ENCODE measurements around the gene ADCY5. TPM values are rescaled to one million over a fixed set of nuclear protein-coding genes. Genes with fewer than 3 reads are reported as not detected.

ADCY5 gene
- total RNA-seq, 1 donor from 2014 or later, result not detected

DNA sequence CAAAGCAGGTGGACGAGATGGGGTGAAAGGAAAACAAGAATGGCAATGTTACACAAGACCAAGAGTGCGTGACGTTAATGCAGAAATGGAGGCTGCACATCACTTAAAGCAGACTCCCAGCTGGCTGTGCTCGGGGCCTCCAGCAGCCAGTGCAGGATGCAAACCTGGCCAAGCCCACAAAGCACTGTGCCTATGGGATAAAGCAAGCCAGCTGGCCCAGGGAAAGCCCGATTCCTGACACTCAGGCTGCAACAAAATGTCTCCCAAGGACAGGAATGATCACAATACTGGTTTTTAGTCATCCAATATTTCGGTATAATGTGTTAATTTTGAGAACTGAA is 161.0 kb downstream of the ADCY5 start:
- DNase-seq (ENCODE audit: low read depth) (no peak), FAIRE-seq (no peak)
- Histone ChIP-seq H3K4me3 (ENCODE audit: low read depth, low read length) (no peak overlapping the region), H3K36me3 (ENCODE audit: control insufficient read depth, insufficient read depth, low read length) (no peaks in the 10 kb centered on the region), H3K27me3 (ENCODE audit: control insufficient read depth, insufficient read depth, low read length) (no peaks in the 10 kb centered on the region)
- TF ChIP-seq, protein P1, sequence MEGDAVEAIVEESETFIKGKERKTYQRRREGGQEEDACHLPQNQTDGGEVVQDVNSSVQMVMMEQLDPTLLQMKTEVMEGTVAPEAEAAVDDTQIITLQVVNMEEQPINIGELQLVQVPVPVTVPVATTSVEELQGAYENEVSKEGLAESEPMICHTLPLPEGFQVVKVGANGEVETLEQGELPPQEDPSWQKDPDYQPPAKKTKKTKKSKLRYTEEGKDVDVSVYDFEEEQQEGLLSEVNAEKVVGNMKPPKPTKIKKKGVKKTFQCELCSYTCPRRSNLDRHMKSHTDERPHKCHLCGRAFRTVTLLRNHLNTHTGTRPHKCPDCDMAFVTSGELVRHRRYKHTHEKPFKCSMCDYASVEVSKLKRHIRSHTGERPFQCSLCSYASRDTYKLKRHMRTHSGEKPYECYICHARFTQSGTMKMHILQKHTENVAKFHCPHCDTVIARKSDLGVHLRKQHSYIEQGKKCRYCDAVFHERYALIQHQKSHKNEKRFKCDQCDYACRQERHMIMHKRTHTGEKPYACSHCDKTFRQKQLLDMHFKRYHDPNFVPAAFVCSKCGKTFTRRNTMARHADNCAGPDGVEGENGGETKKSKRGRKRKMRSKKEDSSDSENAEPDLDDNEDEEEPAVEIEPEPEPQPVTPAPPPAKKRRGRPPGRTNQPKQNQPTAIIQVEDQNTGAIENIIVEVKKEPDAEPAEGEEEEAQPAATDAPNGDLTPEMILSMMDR (IDR thresholded peaks at IDR 0.05; ENCODE audit: insufficient read depth, low read length, severe bottlenecking), result no peak

DNA sequence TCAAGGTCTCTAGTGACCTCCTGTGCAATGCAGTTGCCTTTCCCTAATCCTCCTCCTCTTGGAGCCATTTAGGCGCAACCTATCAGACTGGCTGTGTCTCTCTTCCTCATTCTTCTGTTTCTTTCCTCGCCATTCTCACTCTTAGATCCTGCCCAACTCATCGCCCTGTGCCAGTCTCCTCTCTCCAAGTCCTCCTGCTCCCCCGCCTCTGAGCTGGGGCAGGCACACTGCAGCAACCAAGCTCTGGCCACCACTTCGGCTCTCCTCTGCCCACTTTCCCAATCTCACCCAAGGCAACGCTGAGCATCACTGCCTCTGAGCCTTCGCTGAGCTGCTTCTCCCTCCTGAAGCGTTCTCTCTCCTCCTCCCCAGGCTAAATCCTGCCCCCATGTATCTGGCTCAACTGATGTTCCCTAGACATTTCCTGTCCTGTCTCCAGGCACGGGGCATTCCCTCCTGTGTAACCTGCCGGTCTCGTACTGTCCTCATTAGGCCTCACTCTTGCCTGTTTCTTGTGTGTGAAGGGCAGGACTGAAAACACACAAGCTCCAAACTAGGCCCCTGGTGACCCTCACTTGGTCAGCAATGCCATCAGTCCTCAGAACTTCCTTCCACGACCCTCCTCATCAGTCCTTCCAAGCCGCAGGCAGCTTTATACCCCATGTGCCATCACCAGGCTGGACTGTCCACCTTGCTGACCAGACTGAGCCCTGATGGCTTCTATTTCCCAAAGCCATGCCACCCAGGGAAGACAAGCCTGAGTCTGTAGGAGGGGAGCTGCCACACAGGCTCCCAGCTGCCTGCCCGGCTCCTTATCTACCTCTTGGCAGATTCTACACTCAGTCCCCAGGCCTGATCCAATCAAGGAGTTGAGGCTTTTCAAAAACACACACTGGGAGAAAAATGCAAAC is 161.6 kb downstream of the ADCY5 start:
- no peak for FAIRE-seq
- H3K4me3 ChIP-seq (ENCODE audit: low read depth, low read length), result no peak overlapping the region
- no peaks in the 10 kb centered on the region for H3K36me3 ChIP-seq (ENCODE audit: control insufficient read depth, insufficient read depth, low read length)
- H3K27me3 ChIP-seq (ENCODE audit: control insufficient read depth, insufficient read depth, low read length), result no peaks in the 10 kb centered on the region
- no peak for DNase-seq (ENCODE audit: low read depth)
- TF ChIP-seq, protein P1 (IDR thresholded peaks at IDR 0.05; ENCODE audit: insufficient read depth, low read length, severe bottlenecking), result no peak

DNA sequence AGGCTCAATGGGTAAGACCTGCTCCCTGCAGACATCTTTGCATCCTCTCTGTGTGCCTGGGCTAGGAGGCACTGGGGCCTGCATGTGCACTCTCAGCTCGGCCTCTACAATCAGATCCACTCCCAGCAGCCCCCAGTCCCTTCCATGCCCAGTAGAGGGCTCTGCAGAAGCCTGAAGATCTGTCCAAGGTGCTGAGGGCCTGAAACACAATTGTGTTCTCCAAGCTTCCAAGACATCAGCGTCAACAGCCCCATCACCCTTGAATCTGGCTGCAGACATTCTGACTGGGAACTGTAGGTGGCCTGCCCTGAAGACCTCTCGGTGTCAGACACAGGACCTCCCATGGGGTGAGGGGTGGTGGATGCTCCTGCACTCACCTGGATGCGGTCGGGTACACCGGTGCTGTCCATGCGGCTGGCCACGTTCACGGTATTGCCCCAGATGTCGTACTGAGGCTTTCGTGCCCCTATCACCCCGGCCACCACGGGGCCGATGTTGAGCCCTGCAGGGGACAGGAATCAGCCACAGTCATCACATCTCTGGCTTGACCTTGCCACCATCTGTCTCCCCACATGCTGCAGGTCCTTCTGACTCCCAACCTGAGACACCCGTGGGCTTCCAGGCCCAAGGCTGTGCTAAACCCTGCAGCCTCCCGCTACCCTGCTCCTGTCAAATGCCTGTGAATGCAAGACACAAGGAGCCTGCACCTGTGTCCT is 162.4 kb downstream of the ADCY5 start:
- FAIRE-seq, result peak; percentile 83
- TF ChIP-seq, protein P1 (IDR thresholded peaks at IDR 0.05; ENCODE audit: insufficient read depth, low read length, severe bottlenecking), result peak; percentile 97

DNA sequence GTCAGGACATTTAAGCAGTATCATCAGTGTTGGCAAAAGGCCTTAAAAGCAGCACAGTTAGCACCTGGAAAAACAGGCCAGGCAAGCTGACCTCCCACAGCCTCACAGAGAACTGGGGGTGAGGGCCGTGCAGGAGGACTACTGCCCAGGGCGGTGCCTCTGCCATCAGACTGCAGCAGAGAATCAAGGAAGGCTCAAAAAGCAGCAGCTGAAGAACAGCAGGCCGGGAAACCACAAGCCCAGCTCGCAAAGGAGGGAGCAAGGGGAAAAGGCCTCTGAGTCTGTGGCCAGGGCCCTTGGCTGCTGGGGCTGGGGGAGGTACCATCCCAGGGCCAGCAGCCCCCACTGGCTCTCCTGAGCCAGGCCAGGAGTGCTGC is 163.0 kb downstream of the ADCY5 start:
- TF ChIP-seq, protein P1 (IDR thresholded peaks at IDR 0.05; ENCODE audit: insufficient read depth, low read length, severe bottlenecking), result no peak
- Histone ChIP-seq H3K36me3 (ENCODE audit: control insufficient read depth, insufficient read depth, low read length) (no peaks in the 10 kb centered on the region), H3K4me3 (ENCODE audit: low read depth, low read length) (no peak overlapping the region), H3K27me3 (ENCODE audit: control insufficient read depth, insufficient read depth, low read length) (no peaks in the 10 kb centered on the region)
- FAIRE-seq, result no peak
- no peak for DNase-seq (ENCODE audit: low read depth)

More for the DNA sequence above, 162.4 kb downstream of the ADCY5 start:
- Histone ChIP-seq H3K4me3 (ENCODE audit: low read depth, low read length) (no peak overlapping the region), H3K27me3 (ENCODE audit: control insufficient read depth, insufficient read depth, low read length) (no peaks in the 10 kb centered on the region), H3K36me3 (ENCODE audit: control insufficient read depth, insufficient read depth, low read length) (no peaks in the 10 kb centered on the region)
- DNase-seq (ENCODE audit: low read depth), result peak; percentile 49

DNA sequence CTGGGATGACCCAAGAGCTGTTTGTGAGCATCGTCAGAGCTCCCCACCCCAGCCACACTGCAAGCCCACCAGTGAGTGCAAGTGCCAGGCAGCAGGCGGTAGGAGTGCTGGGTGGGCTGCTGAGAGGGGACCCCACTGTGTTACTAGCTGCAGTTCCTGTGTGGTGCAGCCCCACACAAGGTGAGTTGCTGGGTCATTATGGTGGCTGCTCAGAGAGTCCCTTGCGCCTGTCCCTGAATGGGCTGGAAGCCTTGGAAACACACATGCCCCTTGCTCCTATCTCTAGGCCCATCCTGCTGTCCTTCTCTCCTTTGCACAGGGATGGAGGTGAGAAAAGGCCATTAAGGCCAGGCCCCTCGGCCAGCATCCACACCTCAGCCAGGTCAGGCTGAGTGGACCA is 163.4 kb downstream of the ADCY5 start:
- no peak for DNase-seq (ENCODE audit: low read depth)
- FAIRE-seq, result no peak
- H3K36me3 ChIP-seq (ENCODE audit: control insufficient read depth, insufficient read depth, low read length), result no peaks in the 10 kb centered on the region
- no peaks in the 10 kb centered on the region for H3K27me3 ChIP-seq (ENCODE audit: control insufficient read depth, insufficient read depth, low read length)
- H3K4me3 ChIP-seq (ENCODE audit: low read depth, low read length), result no peak overlapping the region
- TF ChIP-seq, protein P1 (IDR thresholded peaks at IDR 0.05; ENCODE audit: insufficient read depth, low read length, severe bottlenecking), result no peak

All from bronchial epithelial cell (primary cell).